Osteocyte (in vitro differentiated cells): ENCODE results near the gene GSTP1. TPM values are rescaled to one million over a fixed set of nuclear protein-coding genes. Genes with fewer than 3 reads are reported as not detected.
"Not testable (repeated sequence)": the region's sequence is repeated elsewhere in the genome, so short reads cannot be mapped to it uniquely, and the experiment has no call there.

Source experiments
- DNase-seq: peaks from one replicate; pipeline ENCODE4 v3.0.0; 2021; ENCODE audit warnings: mixed read lengths; ENCODE audit not compliant: unreplicated experiment; ENCODE audit errors: extremely low spot score
- H3K27ac Mint-ChIP-seq: one replicate; pipeline ENCODE4 v1.8.0; 2021; ENCODE audit warnings: mild to moderate bottlenecking, mixed read lengths; ENCODE audit not compliant: unreplicated experiment
- H3K27me3 Mint-ChIP-seq: one replicate; pipeline ENCODE4 v1.8.0; 2021; ENCODE audit warnings: mixed read lengths; ENCODE audit not compliant: unreplicated experiment
- H3K36me3 Mint-ChIP-seq: one replicate; pipeline ENCODE4 v1.8.0; 2021; ENCODE audit warnings: mixed read lengths; ENCODE audit not compliant: unreplicated experiment
- H3K4me1 Mint-ChIP-seq: one replicate; pipeline ENCODE4 v1.8.0; 2021; ENCODE audit warnings: mixed read lengths; ENCODE audit not compliant: unreplicated experiment
- H3K4me3 Mint-ChIP-seq: one replicate; pipeline ENCODE4 v1.8.0; 2021; ENCODE audit warnings: mild to moderate bottlenecking, moderate library complexity, mixed read lengths; ENCODE audit not compliant: unreplicated experiment
- H3K9me3 Mint-ChIP-seq: one replicate; pipeline ENCODE4 v1.8.0; 2021; ENCODE audit warnings: mixed read lengths; ENCODE audit not compliant: unreplicated experiment
- CTCF ChIP-seq: fragments of 200-600 bp; sonication (generic); IDR thresholded peaks from 2 replicates; pipeline ENCODE4 v1.5.0; 2021; ENCODE audit warnings: antibody characterized with exemption, mild to moderate bottlenecking, moderate library complexity
- total RNA-seq: library from RNA; stranded (reverse); gene quantifications from 2 replicates; pipeline ENCODE4 v1.2.1, GENCODE V29; 2021

Gene GSTP1
- total RNA-seq, 1 donor from 2014 or later, result 544 TPM

- no peak overlapping the region for H3K27ac Mint-ChIP-seq
Observed at GRCh38 chr11:67586568-67587250, 3.1 kb downstream of the GSTP1 start.

GRCh38 chr11:67588136-67588503 is 4.5 kb downstream of the GSTP1 start:
- peaks cover 21% of the 10 kb centered on the region for H3K36me3 Mint-ChIP-seq
- H3K4me1 Mint-ChIP-seq, result peaks cover 21% of the 10 kb centered on the region
- no peak overlapping the region for H3K27ac Mint-ChIP-seq
- H3K27me3 Mint-ChIP-seq, result peaks cover 3% of the 10 kb centered on the region
- TF ChIP-seq CTCF, result no peak
- DNase-seq, result no peak
- no peaks in the 10 kb centered on the region for H3K9me3 Mint-ChIP-seq
- H3K4me3 Mint-ChIP-seq, result no peak overlapping the region

More at GRCh38 chr11:67586568-67587250, 3.1 kb downstream of the GSTP1 start:
- no peak for TF ChIP-seq CTCF
- peaks cover 5% of the 10 kb centered on the region for H3K27me3 Mint-ChIP-seq
- H3K4me1 Mint-ChIP-seq, result peaks cover 33% of the 10 kb centered on the region
- no peaks in the 10 kb centered on the region for H3K9me3 Mint-ChIP-seq
- H3K4me3 Mint-ChIP-seq, result no peak overlapping the region
- peaks cover 21% of the 10 kb centered on the region for H3K36me3 Mint-ChIP-seq
- no peak for DNase-seq

GRCh38 chr11:67588899-67589415 is 5.3 kb downstream of the GSTP1 start:
- H3K4me3 Mint-ChIP-seq, H3K27me3 Mint-ChIP-seq, DNase-seq, H3K9me3 Mint-ChIP-seq, H3K27ac Mint-ChIP-seq: not testable (repeated sequence)
- Mint-ChIP-seq H3K36me3 (peaks cover 21% of the 10 kb centered on the region), H3K4me1 (peaks cover 19% of the 10 kb centered on the region)

GRCh38 chr11:67592880-67593564 is 9.4 kb downstream of the GSTP1 start:
- no peak for TF ChIP-seq CTCF
- no peaks in the 10 kb centered on the region for H3K9me3 Mint-ChIP-seq
- H3K4me1 Mint-ChIP-seq, result no peaks in the 10 kb centered on the region
- H3K27me3 Mint-ChIP-seq, result peaks cover 22% of the 10 kb centered on the region
- H3K4me3 Mint-ChIP-seq, result no peak overlapping the region
- DNase-seq, result no peak
- H3K36me3 Mint-ChIP-seq, result no peaks in the 10 kb centered on the region
- H3K27ac Mint-ChIP-seq, result no peak overlapping the region

- DNase-seq, result no peak
- Mint-ChIP-seq H3K27ac (no peak overlapping the region), H3K27me3 (peaks cover 22% of the 10 kb centered on the region), H3K4me3 (no peak overlapping the region), H3K4me1 (no peaks in the 10 kb centered on the region), H3K9me3 (no peaks in the 10 kb centered on the region), H3K36me3 (no peaks in the 10 kb centered on the region)
- TF ChIP-seq CTCF, result no peak
Observed at GRCh38 chr11:67593565-67593905, 9.9 kb downstream of the GSTP1 start.
